Mammary epithelial cell (primary cell): ENCODE data around the gene LYRM4.

Experiments
- EZH2 ChIP-seq: IDR thresholded peaks from 2 replicates; pipeline ENCODE4 v1.6.1; 2012; ENCODE audit warnings: low read length, inconsistent platforms, borderline replicate concordance
- TF ChIP-seq, protein P1 (sequence below), 2 donors: IDR thresholded peaks in 1 of 2; conservative IDR thresholded peaks in 1 of 2; 2 replicates each; pipeline ENCODE4 v1.5.1; 2011 to 2012; ENCODE audit warnings: inconsistent platforms in 2 of 2, low read length in 2 of 2, mild to moderate bottlenecking in 2 of 2, control low read depth in 1 of 2, low read depth in 1 of 2; ENCODE audit not compliant: insufficient read depth in 1 of 2; ENCODE audit errors: extremely low read depth in 1 of 2

DNA sequence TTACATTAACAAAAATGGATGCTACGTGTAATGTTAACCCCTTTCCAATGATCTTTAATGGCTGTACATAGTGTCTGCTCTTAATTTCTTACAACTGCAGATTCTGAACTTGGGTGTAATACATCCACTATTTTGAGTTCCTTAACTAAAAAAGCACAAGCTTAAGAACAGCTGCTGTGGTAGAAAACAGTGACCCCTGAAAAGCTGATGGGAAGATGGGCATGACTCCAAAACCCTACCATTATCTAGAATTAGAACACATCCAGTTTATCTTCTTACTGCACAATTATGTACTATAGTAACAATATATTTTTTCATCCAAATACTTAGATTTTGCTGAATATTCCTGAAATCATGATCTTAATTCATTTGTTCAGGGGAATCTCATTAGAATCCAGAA, 49.3 kb downstream of the LYRM4 start:
- TF ChIP-seq, protein P1, sequence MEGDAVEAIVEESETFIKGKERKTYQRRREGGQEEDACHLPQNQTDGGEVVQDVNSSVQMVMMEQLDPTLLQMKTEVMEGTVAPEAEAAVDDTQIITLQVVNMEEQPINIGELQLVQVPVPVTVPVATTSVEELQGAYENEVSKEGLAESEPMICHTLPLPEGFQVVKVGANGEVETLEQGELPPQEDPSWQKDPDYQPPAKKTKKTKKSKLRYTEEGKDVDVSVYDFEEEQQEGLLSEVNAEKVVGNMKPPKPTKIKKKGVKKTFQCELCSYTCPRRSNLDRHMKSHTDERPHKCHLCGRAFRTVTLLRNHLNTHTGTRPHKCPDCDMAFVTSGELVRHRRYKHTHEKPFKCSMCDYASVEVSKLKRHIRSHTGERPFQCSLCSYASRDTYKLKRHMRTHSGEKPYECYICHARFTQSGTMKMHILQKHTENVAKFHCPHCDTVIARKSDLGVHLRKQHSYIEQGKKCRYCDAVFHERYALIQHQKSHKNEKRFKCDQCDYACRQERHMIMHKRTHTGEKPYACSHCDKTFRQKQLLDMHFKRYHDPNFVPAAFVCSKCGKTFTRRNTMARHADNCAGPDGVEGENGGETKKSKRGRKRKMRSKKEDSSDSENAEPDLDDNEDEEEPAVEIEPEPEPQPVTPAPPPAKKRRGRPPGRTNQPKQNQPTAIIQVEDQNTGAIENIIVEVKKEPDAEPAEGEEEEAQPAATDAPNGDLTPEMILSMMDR (conservative IDR thresholded peaks at IDR 0.05 in 1 of 2, IDR thresholded peaks at IDR 0.05 in 1 of 2; ENCODE audit: extremely low read depth in 1 of 2, insufficient read depth in 1 of 2, low read depth in 1 of 2, low read length in 2 of 2) = no peak
- TF ChIP-seq EZH2 = no peak
